BE2C (cell line): ENCODE measurements around the gene ZNF236.

ENCODE experiments used
- DNase-seq: peaks from one replicate; pipeline ENCODE4 v3.0.0-alpha.2; 2020
- H3K27me3 ChIP-seq: fragments of 250-450 bp; sonication (Bioruptor Pico); 2 replicates; pipeline ENCODE4 v1.5.1; 2020; ENCODE audit warnings: mild to moderate bottlenecking
- H3K36me3 ChIP-seq: fragments of 250-450 bp; sonication (Bioruptor Pico); 2 replicates; pipeline ENCODE4 v1.5.1; 2020; ENCODE audit warnings: mild to moderate bottlenecking
- H3K4me1 ChIP-seq: fragments of 250-450 bp; sonication (Bioruptor Pico); 2 replicates; pipeline ENCODE4 v1.5.1; 2020
- H3K4me3 ChIP-seq: 2 replicates; pipeline ENCODE4 v1.5.1; 2011; ENCODE audit warnings: low read depth, low read length
- H3K9me3 ChIP-seq: fragments of 250-450 bp; sonication (Bioruptor Pico); 2 replicates; pipeline ENCODE4 v1.5.1; 2020
- TF ChIP-seq, protein P1 (sequence below): IDR thresholded peaks from 2 replicates; pipeline ENCODE4 v1.5.1; 2012; ENCODE audit warnings: mild to moderate bottlenecking, low read depth, low read length

ZNF236 gene

DNA sequence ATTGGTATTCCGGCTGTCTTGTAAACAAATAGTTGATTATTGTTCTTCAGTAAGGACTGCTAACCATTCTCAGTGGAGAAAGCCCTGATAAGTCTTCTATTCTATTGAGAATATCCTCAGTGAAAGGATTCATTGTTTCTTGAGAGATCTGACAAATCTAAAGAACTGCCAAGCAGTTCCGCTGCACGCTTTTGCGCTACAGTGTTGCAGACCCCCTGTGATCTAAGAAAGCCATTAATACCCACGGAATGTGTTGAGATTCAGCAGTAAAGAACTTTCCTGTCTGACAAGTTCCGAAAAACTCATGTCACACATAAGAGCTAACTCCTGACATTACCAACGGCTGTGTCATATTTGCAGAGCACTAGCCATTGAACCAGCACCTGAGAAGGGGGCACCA, 63.8 kb downstream of the ZNF236 start:
- DNase-seq, result no peak
- TF ChIP-seq, protein P1, sequence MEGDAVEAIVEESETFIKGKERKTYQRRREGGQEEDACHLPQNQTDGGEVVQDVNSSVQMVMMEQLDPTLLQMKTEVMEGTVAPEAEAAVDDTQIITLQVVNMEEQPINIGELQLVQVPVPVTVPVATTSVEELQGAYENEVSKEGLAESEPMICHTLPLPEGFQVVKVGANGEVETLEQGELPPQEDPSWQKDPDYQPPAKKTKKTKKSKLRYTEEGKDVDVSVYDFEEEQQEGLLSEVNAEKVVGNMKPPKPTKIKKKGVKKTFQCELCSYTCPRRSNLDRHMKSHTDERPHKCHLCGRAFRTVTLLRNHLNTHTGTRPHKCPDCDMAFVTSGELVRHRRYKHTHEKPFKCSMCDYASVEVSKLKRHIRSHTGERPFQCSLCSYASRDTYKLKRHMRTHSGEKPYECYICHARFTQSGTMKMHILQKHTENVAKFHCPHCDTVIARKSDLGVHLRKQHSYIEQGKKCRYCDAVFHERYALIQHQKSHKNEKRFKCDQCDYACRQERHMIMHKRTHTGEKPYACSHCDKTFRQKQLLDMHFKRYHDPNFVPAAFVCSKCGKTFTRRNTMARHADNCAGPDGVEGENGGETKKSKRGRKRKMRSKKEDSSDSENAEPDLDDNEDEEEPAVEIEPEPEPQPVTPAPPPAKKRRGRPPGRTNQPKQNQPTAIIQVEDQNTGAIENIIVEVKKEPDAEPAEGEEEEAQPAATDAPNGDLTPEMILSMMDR, result no peak
- Histone ChIP-seq H3K36me3 (no peaks in the 10 kb centered on the region), H3K27me3 (no peaks in the 10 kb centered on the region), H3K4me1 (no peaks in the 10 kb centered on the region), H3K9me3 (no peaks in the 10 kb centered on the region), H3K4me3 (no peak overlapping the region)

DNA sequence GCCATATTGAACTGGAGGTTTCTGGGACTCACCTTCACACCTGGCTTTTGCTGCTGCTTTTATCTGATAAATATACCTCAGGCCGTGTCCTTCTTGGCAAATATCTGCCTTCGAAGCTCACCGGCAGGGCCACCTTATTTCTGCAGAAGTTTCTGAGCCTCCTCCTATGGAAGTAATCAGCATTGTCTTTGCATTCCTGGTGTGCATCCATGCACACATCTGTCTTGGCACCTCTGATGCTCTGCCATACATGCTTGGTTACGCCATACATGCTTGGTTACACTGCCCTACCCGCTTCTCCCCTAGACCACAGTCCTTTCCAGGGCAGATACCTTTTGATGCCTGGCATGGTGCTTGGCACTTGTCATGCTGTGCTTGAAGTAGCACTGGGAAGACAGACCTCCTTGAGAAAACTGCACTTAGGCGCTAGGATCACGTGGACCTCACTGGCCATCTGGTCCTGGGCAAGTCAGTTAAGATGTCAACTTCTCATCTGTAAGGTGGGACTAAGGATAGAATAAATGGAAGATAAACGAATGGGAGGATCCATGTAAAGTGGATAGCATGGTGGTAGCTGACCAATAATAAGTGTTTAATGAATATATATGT, 66.8 kb downstream of the ZNF236 start:
- Histone ChIP-seq H3K27me3 (no peaks in the 10 kb centered on the region), H3K9me3 (no peaks in the 10 kb centered on the region), H3K4me1 (no peaks in the 10 kb centered on the region), H3K4me3 (no peak overlapping the region), H3K36me3 (no peaks in the 10 kb centered on the region)
- TF ChIP-seq, protein P1, result no peak
- DNase-seq, result no peak

DNA sequence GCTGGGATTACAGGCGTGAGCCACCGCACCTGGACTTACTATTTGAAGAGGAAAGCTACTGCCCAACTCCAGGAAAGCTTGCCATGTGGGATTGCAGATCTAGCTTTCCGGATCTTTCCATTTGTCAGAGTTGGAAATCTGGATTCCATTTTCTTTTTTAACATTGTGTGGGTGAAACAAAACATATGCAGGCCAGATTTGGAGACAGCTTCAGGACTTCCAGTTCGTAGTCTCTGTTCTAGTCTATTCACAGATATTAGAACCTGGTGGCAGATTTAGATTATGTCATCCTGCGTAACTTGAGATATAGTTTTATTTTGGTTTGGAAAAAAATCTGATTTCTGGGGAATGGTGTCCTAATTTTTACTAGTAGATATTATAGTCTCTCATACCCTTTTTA, 70.5 kb downstream of the ZNF236 start:
- DNase-seq, result no peak
- Histone ChIP-seq H3K36me3 (peaks cover 26% of the 10 kb centered on the region), H3K27me3 (no peaks in the 10 kb centered on the region), H3K9me3 (no peaks in the 10 kb centered on the region), H3K4me1 (no peaks in the 10 kb centered on the region), H3K4me3 (no peak overlapping the region)
- TF ChIP-seq, protein P1, result no peak

DNA sequence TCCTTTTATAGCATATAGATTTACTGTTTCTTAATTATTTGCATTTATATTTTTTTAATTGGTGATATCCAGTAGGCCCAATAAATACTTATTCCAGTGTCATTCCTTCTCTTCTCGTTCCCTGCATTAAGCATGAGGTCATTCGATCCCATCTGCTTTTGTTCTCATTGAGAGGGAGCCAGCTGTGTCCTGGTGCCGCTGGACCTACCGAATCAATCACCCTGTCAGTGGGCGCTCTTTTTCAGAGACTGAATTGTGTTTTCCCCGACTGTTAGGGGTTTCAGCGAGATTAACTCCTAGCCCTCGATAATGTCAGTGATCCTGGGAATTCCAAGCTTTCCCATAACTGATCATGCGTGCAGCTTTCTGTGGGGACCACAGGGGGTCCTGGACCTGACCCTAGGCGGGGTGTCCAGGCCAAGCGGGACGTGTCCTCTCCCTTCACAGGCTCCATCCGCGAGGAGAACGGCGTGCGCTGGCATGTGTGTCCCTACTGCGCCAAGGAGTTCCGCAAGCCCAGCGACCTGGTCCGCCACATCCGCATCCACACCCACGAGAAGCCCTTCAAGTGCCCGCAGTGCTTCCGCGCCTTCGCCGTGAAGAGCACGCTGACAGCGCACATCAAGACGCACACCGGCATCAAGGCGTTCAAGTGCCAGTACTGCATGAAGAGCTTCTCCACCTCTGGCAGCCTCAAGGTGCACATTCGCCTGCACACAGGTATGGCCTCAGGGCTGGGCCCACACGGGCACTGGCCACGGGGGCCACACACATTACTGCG, 72.4 kb downstream of the ZNF236 start:
- H3K9me3 ChIP-seq, result no peaks in the 10 kb centered on the region
- no peaks in the 10 kb centered on the region for H3K27me3 ChIP-seq
- H3K36me3 ChIP-seq, result peaks cover 26% of the 10 kb centered on the region
- H3K4me1 ChIP-seq, result no peaks in the 10 kb centered on the region
- TF ChIP-seq, protein P1, result no peak
- no peak for DNase-seq
- H3K4me3 ChIP-seq, result no peak overlapping the region

DNA sequence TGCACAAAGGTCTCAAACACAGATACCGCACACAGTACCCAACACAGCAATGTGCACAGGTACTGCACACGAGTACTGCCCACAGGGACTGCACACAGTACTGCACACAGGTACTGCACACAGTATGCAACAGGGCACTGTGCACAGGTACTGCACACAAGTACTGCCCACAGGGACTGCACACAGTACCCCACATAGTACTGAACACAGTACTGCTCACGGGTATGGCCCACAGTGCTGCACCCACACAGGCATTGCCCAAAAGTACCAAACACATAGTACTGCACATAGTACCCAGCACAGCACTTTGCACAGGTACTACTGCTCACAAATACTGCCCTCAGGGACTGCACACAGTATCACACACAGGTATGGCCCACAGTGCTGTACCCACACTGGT, 73.1 kb downstream of the ZNF236 start:
- no peak for DNase-seq
- H3K36me3 ChIP-seq, result peaks cover 26% of the 10 kb centered on the region
- TF ChIP-seq, protein P1, result no peak
- no peaks in the 10 kb centered on the region for H3K27me3 ChIP-seq
- no peaks in the 10 kb centered on the region for H3K9me3 ChIP-seq
- H3K4me1 ChIP-seq, result no peaks in the 10 kb centered on the region
- no peak overlapping the region for H3K4me3 ChIP-seq

DNA sequence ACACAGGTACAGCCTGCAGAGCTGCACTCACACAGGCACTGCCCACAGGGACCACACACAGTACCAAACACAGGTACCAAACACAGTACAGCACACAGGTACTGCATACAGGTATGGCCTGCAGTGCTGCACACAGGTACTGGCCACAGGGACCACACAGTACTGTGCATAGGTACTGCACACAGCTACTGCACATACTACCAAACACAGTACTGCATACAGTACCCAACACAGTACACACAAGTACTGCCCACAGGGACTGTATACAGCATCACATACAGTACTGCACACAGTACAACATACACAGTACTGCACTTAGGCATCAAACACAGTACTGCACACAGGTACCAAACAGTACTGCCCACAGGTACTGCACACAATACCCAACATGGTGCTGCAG, 74.3 kb downstream of the ZNF236 start:
- H3K9me3 ChIP-seq, result no peaks in the 10 kb centered on the region
- TF ChIP-seq, protein P1, result no peak
- peaks cover 26% of the 10 kb centered on the region for H3K36me3 ChIP-seq
- H3K4me3 ChIP-seq, result no peak overlapping the region
- H3K27me3 ChIP-seq, result no peaks in the 10 kb centered on the region
- DNase-seq, result no peak
- no peaks in the 10 kb centered on the region for H3K4me1 ChIP-seq
